Measurements from ENCODE around the gene HIRIP3.

Gene HIRIP3

DNA sequence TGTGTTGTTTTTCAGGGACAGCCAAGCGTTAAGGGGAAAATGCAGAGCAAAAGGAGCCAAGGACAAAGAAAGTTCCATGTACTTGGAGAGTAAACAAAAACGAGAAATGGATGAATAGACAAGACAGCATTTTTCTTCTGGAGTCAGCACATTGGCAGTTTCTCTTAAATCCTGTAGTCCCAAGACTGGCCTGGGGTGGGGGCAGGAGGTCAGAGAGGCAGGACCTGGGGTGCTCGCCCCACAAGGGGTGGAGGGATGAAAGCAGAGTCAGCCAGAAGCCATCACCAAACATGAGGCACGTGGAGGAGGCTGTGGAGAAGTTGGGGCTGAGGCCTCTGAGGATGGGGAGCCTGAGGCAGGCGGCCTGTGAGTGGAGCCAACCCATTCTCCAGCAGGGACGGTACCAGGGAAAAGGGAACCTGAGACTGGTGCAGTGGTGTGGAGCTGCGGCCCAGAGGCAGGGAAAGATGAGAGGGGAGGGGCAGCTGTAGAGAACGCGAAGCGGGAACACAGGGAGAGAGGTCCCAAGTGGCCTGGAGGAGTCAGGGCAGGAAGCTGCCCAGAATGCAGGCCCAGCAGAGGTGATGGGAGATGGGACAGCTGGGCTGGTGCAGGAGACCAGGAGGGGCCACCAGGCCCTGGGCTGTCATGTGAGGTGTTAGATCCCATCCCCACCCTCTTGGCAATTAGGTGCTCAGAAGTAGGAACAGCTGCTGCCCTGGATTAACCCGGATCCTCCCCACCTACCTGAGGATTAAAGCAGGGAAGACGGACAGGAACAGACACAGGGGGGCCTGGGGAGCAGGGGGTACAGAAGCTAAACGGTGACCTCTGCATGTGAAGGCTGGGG, 32.4 kb upstream of the HIRIP3 start:
- Histone ChIP-seq H3K27me3 (ENCODE audit: control insufficient read depth, low read length) (peaks cover 47% of the 10 kb centered on the region), H3K4me1 (ENCODE audit: control insufficient read depth, low read length) (0 out of 2 replicates have a peak, but pooled peaks cover 3% of the 10 kb centered on the region), H3K9me2 (replicated peaks; ENCODE audit: control insufficient read depth, low read length) (no peaks in the 10 kb centered on the region), H3F3A (ENCODE audit: control insufficient read depth, insufficient read depth) (no peaks in the 10 kb centered on the region), H3K4me2 (ENCODE audit: low read length) (no peak overlapping the region), H3K27ac (ENCODE audit: low read depth, low read length) (no peak overlapping the region), H3K36me3 (ENCODE audit: control insufficient read depth, low read length) (no peaks in the 10 kb centered on the region), H4K20me1 (ENCODE audit: control insufficient read depth, insufficient read depth, low read depth, low read length) (no peaks in the 10 kb centered on the region), H3K4me3 (ENCODE audit: low read length) (no peak overlapping the region), H3K9me3 (ENCODE audit: control insufficient read depth, insufficient read depth, low read length) (no peaks in the 10 kb centered on the region), H3K79me2 (ENCODE audit: control insufficient read depth, low read length) (no peaks in the 10 kb centered on the region)
- TF ChIP-seq, protein P1, sequence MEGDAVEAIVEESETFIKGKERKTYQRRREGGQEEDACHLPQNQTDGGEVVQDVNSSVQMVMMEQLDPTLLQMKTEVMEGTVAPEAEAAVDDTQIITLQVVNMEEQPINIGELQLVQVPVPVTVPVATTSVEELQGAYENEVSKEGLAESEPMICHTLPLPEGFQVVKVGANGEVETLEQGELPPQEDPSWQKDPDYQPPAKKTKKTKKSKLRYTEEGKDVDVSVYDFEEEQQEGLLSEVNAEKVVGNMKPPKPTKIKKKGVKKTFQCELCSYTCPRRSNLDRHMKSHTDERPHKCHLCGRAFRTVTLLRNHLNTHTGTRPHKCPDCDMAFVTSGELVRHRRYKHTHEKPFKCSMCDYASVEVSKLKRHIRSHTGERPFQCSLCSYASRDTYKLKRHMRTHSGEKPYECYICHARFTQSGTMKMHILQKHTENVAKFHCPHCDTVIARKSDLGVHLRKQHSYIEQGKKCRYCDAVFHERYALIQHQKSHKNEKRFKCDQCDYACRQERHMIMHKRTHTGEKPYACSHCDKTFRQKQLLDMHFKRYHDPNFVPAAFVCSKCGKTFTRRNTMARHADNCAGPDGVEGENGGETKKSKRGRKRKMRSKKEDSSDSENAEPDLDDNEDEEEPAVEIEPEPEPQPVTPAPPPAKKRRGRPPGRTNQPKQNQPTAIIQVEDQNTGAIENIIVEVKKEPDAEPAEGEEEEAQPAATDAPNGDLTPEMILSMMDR (IDR thresholded peaks at IDR 0.05; ENCODE audit: low read depth, low read length, poor library complexity, severe bottlenecking): no peak
- TF ChIP-seq EZH2phosphoT487 (IDR thresholded peaks at IDR 0.05; ENCODE audit: borderline replicate concordance, low read length): no peak

DNA sequence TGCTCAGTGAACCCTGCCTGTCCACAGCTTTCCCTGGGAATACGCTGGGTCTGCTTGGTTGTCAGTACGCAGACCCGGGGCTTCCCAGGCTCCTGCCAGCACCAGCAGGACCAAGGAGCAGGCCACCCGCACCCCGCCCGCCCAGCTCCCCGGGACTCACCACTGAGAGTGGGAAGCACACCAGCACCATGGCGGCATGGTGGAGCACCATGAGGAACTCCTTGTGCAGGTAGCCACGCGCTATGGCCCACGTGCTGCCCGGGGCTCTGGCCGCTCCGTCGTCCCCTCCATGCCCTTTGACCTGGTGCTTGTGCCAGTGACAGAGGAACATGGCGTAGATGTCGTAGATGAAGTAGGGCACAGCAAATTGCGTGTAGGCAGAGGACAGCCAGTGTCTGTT, 31.0 kb upstream of the HIRIP3 start:
- Histone ChIP-seq H3K9me2 (replicated peaks; ENCODE audit: control insufficient read depth, low read length) (no peaks in the 10 kb centered on the region), H3K4me2 (ENCODE audit: low read length) (no peak overlapping the region), H3F3A (ENCODE audit: control insufficient read depth, insufficient read depth) (no peaks in the 10 kb centered on the region), H3K9me3 (ENCODE audit: control insufficient read depth, insufficient read depth, low read length) (no peaks in the 10 kb centered on the region), H4K20me1 (ENCODE audit: control insufficient read depth, insufficient read depth, low read depth, low read length) (no peaks in the 10 kb centered on the region), H3K36me3 (ENCODE audit: control insufficient read depth, low read length) (no peaks in the 10 kb centered on the region), H3K4me3 (ENCODE audit: low read length) (no peak overlapping the region), H3K27ac (ENCODE audit: low read depth, low read length) (no peak overlapping the region), H3K4me1 (ENCODE audit: control insufficient read depth, low read length) (peaks cover 4% of the 10 kb centered on the region; the same call in 1 of the 2 replicates), H3K79me2 (ENCODE audit: control insufficient read depth, low read length) (no peaks in the 10 kb centered on the region), H3K27me3 (ENCODE audit: control insufficient read depth, low read length) (peaks cover 48% of the 10 kb centered on the region)
- no peak for TF ChIP-seq EZH2phosphoT487 (IDR thresholded peaks at IDR 0.05; ENCODE audit: borderline replicate concordance, low read length)
- TF ChIP-seq, protein P1 (IDR thresholded peaks at IDR 0.05; ENCODE audit: low read depth, low read length, poor library complexity, severe bottlenecking): no peak

DNA sequence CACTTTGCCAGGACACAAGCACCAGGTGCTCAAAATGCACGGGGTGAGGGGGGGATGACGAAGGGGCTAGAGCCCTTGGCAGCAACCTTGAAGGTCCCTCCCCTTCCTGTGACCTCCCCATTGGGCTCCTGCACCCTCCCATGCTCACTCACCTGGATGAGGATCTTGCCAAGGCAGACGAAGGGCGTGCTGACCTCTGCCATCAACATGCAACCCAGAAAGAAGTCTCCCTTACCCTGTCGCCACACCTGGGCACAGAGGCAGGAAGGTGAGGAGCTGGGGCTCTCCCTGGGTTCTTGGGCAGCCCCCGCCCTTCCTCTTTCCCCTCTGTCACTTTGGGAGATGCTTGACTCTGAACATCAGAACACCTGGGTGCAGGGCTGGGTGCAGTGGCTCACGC, 30.2 kb upstream of the HIRIP3 start:
- H3K4me3 ChIP-seq (ENCODE audit: low read length): no peak overlapping the region
- no peaks in the 10 kb centered on the region for H3K9me3 ChIP-seq (ENCODE audit: control insufficient read depth, insufficient read depth, low read length)
- H3K27me3 ChIP-seq (ENCODE audit: control insufficient read depth, low read length): peaks cover 47% of the 10 kb centered on the region
- H3K9me2 ChIP-seq (replicated peaks; ENCODE audit: control insufficient read depth, low read length): no peaks in the 10 kb centered on the region
- no peaks in the 10 kb centered on the region for H3K36me3 ChIP-seq (ENCODE audit: control insufficient read depth, low read length)
- H3K4me2 ChIP-seq (ENCODE audit: low read length): no peak overlapping the region
- H3F3A ChIP-seq (ENCODE audit: control insufficient read depth, insufficient read depth): no peaks in the 10 kb centered on the region
- peaks cover 12% of the 10 kb centered on the region for H3K4me1 ChIP-seq (ENCODE audit: control insufficient read depth, low read length)
- no peak overlapping the region for H3K27ac ChIP-seq (ENCODE audit: low read depth, low read length)
- no peaks in the 10 kb centered on the region for H3K79me2 ChIP-seq (ENCODE audit: control insufficient read depth, low read length)
- no peaks in the 10 kb centered on the region for H4K20me1 ChIP-seq (ENCODE audit: control insufficient read depth, insufficient read depth, low read depth, low read length)
- no peak for TF ChIP-seq EZH2phosphoT487 (IDR thresholded peaks at IDR 0.05; ENCODE audit: borderline replicate concordance, low read length)
- TF ChIP-seq, protein P1 (IDR thresholded peaks at IDR 0.05; ENCODE audit: low read depth, low read length, poor library complexity, severe bottlenecking): no peak

Data from DOHH2 (cell line).